ENCODE data around the gene ASCL5. TPM values are rescaled to one million over a fixed set of nuclear protein-coding genes. Genes with fewer than 3 reads are reported as not detected.

Gene ASCL5
- total and polyA plus RNA-seq, 9 of the 15 experiments (the other 6 are each of a cell fraction or from before 2014, with no cell fraction given), result 0.09 TPM; not detected in 8

GRCh38 chr1:201085902-201086735 is 40.9 kb downstream of the ASCL5 start (continued):
- peak; percentile 57 for TF ChIP-seq CTCFL (IDR thresholded peaks at IDR 0.05; ENCODE audit: borderline replicate concordance, insufficient read depth, low read depth, low read length, poor library complexity, severe bottlenecking)
- TF ChIP-seq E2F8 (IDR thresholded peaks at IDR 0.05; ENCODE audit: low read depth, partially characterized antibody), result no peak
- TF ChIP-seq IFI16 (CRISPR knock-in tag; IDR thresholded peaks at IDR 0.05), result no peak
- no peak for TF ChIP-seq ATF4 (CRISPR knock-in tag; IDR thresholded peaks at IDR 0.05)
- peak; percentile 67; the same call in 1 of the 2 replicates for TF ChIP-seq REST (IDR thresholded peaks at IDR 0.05; ENCODE audit: borderline replicate concordance)
- no peak for TF ChIP-seq REST (CRISPR knock-in tag; IDR thresholded peaks at IDR 0.05; ENCODE audit: low read depth)
- TF ChIP-seq ZFP91 (CRISPR knock-in tag; IDR thresholded peaks at IDR 0.05), result no peak
- TF ChIP-seq YY1 (IDR thresholded peaks at IDR 0.05; ENCODE audit: borderline replicate concordance in 1 of 3, control insufficient read depth in 1 of 3, extremely low read depth in 1 of 3, insufficient read depth in 3 of 3, insufficient read length in 1 of 3, insufficient replicate concordance in 2 of 3, low read depth in 1 of 3, low read length in 2 of 3), result peak in 1 of 3 experiments; percentile 24

All from K562 (cell line).